ENCODE measurements around the gene NIM1K.

GRCh38 chr5:43287493-43287892 lies 95.5 kb downstream of the NIM1K start:
- TF ChIP-seq POLR2AphosphoS5 (IDR thresholded peaks at IDR 0.05; ENCODE audit: low read depth, low read length), result no peak
- no peak for TF ChIP-seq CTCF (IDR thresholded peaks at IDR 0.05)
- TF ChIP-seq YY1 (IDR thresholded peaks at IDR 0.05; ENCODE audit: low read depth), result no peak
- no peak for TF ChIP-seq IRF3 (IDR thresholded peaks at IDR 0.05; ENCODE audit: low read depth, low read length)
- no peak for TF ChIP-seq JUND (IDR thresholded peaks at IDR 0.05)
- TF ChIP-seq EZH2phosphoT487 (IDR thresholded peaks at IDR 0.05; ENCODE audit: borderline replicate concordance, low read depth), result no peak
- TF ChIP-seq RFX5 (IDR thresholded peaks at IDR 0.05; ENCODE audit: low read length), result no peak
- no peak for TF ChIP-seq NRF1 (IDR thresholded peaks at IDR 0.05; ENCODE audit: low read depth, low read length)
